Measurements from ENCODE around the gene TNNT3. TPM values are rescaled to one million over a fixed set of nuclear protein-coding genes. Genes with fewer than 3 reads are reported as not detected.

TNNT3 gene
- total RNA-seq, 1 experiment from 2014 or later = not detected

- no peak overlapping the region for H2BK12ac ChIP-seq (ENCODE audit: insufficient read length, low read depth, low read length)
- no peaks in the 10 kb centered on the region for H3K79me2 ChIP-seq (ENCODE audit: insufficient read depth, low read length)
- no peak overlapping the region for H2AFZ ChIP-seq (ENCODE audit: low read length)
- no peak overlapping the region for H2BK20ac ChIP-seq (ENCODE audit: low read depth, low read length, poor library complexity, severe bottlenecking)
- no peak overlapping the region for H2BK120ac ChIP-seq (ENCODE audit: low read depth, low read length, poor library complexity, severe bottlenecking)
- H3K27me3 Mint-ChIP-seq (ENCODE audit: low read depth) = peaks cover 18% of the 10 kb centered on the region
- no peak overlapping the region for H3K23ac ChIP-seq (ENCODE audit: insufficient read length, low read depth, low read length)
- peak overlapping the region; percentile 57; the same call in 1 of the 2 replicates for H3K14ac ChIP-seq (ENCODE audit: insufficient read depth, low read length)
- H3K27me3 ChIP-seq (ENCODE audit: insufficient read depth, low read length) = no peaks in the 10 kb centered on the region
- no peaks in the 10 kb centered on the region for H3K36me3 Mint-ChIP-seq (ENCODE audit: insufficient read depth in 1 of 3, low read depth in 3 of 3)
- no peaks in the 10 kb centered on the region for H3K9me3 Mint-ChIP-seq
- peak overlapping the region in 1 of 2 experiments; percentile 65; a peak in 2 of 5 replicates for H3K4me3 Mint-ChIP-seq
- H3K4me2 ChIP-seq (ENCODE audit: insufficient read depth, insufficient read length, low read length) = no peak overlapping the region
- no peak overlapping the region for H3K27ac Mint-ChIP-seq
- H3K9ac ChIP-seq (ENCODE audit: extremely low read depth, insufficient read length, low read length) = no peak overlapping the region
- no peak overlapping the region for H3K56ac ChIP-seq (ENCODE audit: insufficient read length, low read depth, low read length)
- DNase-seq = no peak
- H3K23me2 ChIP-seq (ENCODE audit: insufficient read length, low read depth, low read length, poor library complexity, severe bottlenecking) = no peaks in the 10 kb centered on the region
- H3T11ph ChIP-seq (ENCODE audit: low read length) = no peak overlapping the region
- no peak overlapping the region for H4K8ac ChIP-seq (replicated peaks; ENCODE audit: insufficient read length, low read depth, low read length)
- H4K20me1 ChIP-seq (ENCODE audit: control insufficient read depth, insufficient read depth, insufficient read length) = no peaks in the 10 kb centered on the region
- H2BK5ac ChIP-seq (ENCODE audit: insufficient read length, low read length) = no peak overlapping the region
- no peak overlapping the region for H3K18ac ChIP-seq (ENCODE audit: insufficient read length, low read depth, low read length)
- H3K4ac ChIP-seq (ENCODE audit: low read depth, low read length) = no peak overlapping the region
- H4K91ac ChIP-seq (ENCODE audit: insufficient read length, low read depth, low read length) = no peak overlapping the region
- no peaks in the 10 kb centered on the region for H3K79me1 ChIP-seq (ENCODE audit: insufficient read depth, low read depth, low read length, poor library complexity, severe bottlenecking)
- no peaks in the 10 kb centered on the region for H3K9me3 ChIP-seq (ENCODE audit: control insufficient read depth, low read depth, low read length)
- no peak for TF ChIP-seq CTCF (conservative IDR thresholded peaks at IDR 0.05)
- H3K27ac ChIP-seq (ENCODE audit: insufficient read length, low read depth, low read length) = no peak overlapping the region
- no peak overlapping the region for H4K5ac ChIP-seq (ENCODE audit: insufficient read length, low read depth, low read length)
- H3K4me1 ChIP-seq (ENCODE audit: insufficient read depth, low read length) = no peaks in the 10 kb centered on the region
- H3K4me1 Mint-ChIP-seq = peaks cover 2 to 7% of the 10 kb centered on the region in 2 experiments; a peak in 3 of 4 replicates
- H2BK15ac ChIP-seq (ENCODE audit: low read depth, low read length) = no peak overlapping the region
- no CpG with 5 or more reads among the region's 50 CpGs for WGBS (ENCODE audit: extremely low coverage, insufficient read length, low lambda C conversion rate)
- H2AK5ac ChIP-seq (ENCODE audit: insufficient read length, low read length) = no peak overlapping the region
Observed at GRCh38 chr11:1870721-1871466, 48.6 kb upstream of the TNNT3 start.
